HepG2 (cell line): Measurements from ENCODE around the gene MAP1LC3B. TPM values are rescaled to one million over a fixed set of nuclear protein-coding genes. Genes with fewer than 3 reads are reported as not detected.

Experiments used
- CREM ChIP-seq, 2 experiments: sonication (generic) in 1 of 2; formaldehyde crosslinking in 1 of 2; IDR thresholded peaks; 2 replicates each; pipeline versions ENCODE4 v1.4.0 to v1.6.1; 2016 to 2020; ENCODE audit warnings: antibody characterized with exemption in 1 of 2, mild to moderate bottlenecking in 1 of 2, missing genetic modification reagents in 1 of 2
- HNF1B ChIP-seq: sonication (generic); formaldehyde crosslinking; IDR thresholded peaks from 2 replicates; pipeline ENCODE4 v1.5.1; 2020; ENCODE audit warnings: mild to moderate bottlenecking, moderate library complexity, missing genetic modification reagents
- NRL ChIP-seq: sonication (generic); formaldehyde crosslinking; IDR thresholded peaks from 2 replicates; pipeline ENCODE4 v1.5.0; 2020; ENCODE audit warnings: missing genetic modification reagents, mild to moderate bottlenecking, moderate library complexity, borderline replicate concordance
- RNF219 ChIP-seq: sonication (generic); formaldehyde crosslinking; IDR thresholded peaks from 2 replicates; pipeline ENCODE4 v1.5.0; 2020; ENCODE audit warnings: mild to moderate bottlenecking, missing genetic modification reagents
- SKIL ChIP-seq: sonication (generic); formaldehyde crosslinking; IDR thresholded peaks from 2 replicates; pipeline ENCODE4 v1.8.0; 2022; ENCODE audit warnings: missing genetic modification reagents, mild to moderate bottlenecking, moderate library complexity, borderline replicate concordance
- TFDP2 ChIP-seq: sonication (generic); formaldehyde crosslinking; IDR thresholded peaks from 2 replicates; pipeline ENCODE4 v1.4.0; 2020; ENCODE audit warnings: missing genetic modification reagents
- ZBTB40 ChIP-seq, 2 experiments: fragments of 450-650 bp in 1 of 2; sonication (generic) in 1 of 2; formaldehyde crosslinking in 1 of 2; IDR thresholded peaks; 2 replicates each; pipeline versions ENCODE4 v1.6.1 to v1.8.0; 2016 to 2022; ENCODE audit warnings: antibody characterized with exemption in 1 of 2, mild to moderate bottlenecking in 1 of 2, missing genetic modification reagents in 1 of 2
- ZNF335 ChIP-seq: sonication (generic); formaldehyde crosslinking; IDR thresholded peaks from 2 replicates; pipeline ENCODE4 v1.4.0; 2020; ENCODE audit warnings: missing genetic modification reagents
- ZNF383 ChIP-seq: sonication (generic); formaldehyde crosslinking; IDR thresholded peaks from 2 replicates; pipeline ENCODE4 v1.4.0; 2020; ENCODE audit warnings: missing genetic modification reagents, mild to moderate bottlenecking, borderline replicate concordance
- ZNF678 ChIP-seq: sonication (generic); formaldehyde crosslinking; IDR thresholded peaks from 2 replicates; pipeline ENCODE4 v1.4.0; 2020; ENCODE audit warnings: mild to moderate bottlenecking, missing genetic modification reagents
- polyA plus RNA-seq, 8 experiments: library from polyadenylated mRNA; depleted of rRNA in 3 of 8; stranded (reverse) in 7 of 8; unstranded in 1 of 8; fragments of >200 nt; fragmentation: Illumina TruSeq in 4 of 8; extraction: Trizol in 4 of 8; gene quantifications; 2 replicates each; pipeline versions ENCODE4 v1.2.1 to v1.2.3, GENCODE V29; 2011 to 2016; ENCODE audit warnings: low read depth in 4 of 8, missing spikeins in 1 of 8, mixed read lengths in 1 of 8; ENCODE audit not compliant: insufficient read depth in 1 of 8
- total RNA-seq, 5 experiments: library from RNA; depleted of rRNA; stranded (reverse); fragments of >200 nt; fragmentation: Illumina TruSeq; extraction: Trizol; gene quantifications; 2 replicates each; pipeline ENCODE4 v1.2.3, GENCODE V29; 2016; ENCODE audit warnings: low read depth in 1 of 5

MAP1LC3B gene
- total and polyA plus RNA-seq, 2 of the 13 experiments (the other 11 are each of a cell fraction or from before 2014, with no cell fraction given), result 15.7 to 37.4 TPM

- no peak for TF ChIP-seq ZNF335 (CRISPR knock-in tag)
- TF ChIP-seq CREM (IDR thresholded peaks at IDR 0.05), result peak; percentile 99
- no peak for TF ChIP-seq CREM (CRISPR knock-in tag; IDR thresholded peaks at IDR 0.05)
- no peak; the same call in 1 of the 2 replicates for TF ChIP-seq ZNF383 (CRISPR knock-in tag)
- TF ChIP-seq TFDP2 (CRISPR knock-in tag), result peak; percentile 44; the same call in 1 of the 2 replicates
- no peak for TF ChIP-seq ZBTB40 (IDR thresholded peaks at IDR 0.05)
- TF ChIP-seq ZBTB40 (CRISPR knock-in tag; IDR thresholded peaks at IDR 0.05), result no peak; the same call in none of the 2 replicates
- TF ChIP-seq RNF219 (CRISPR knock-in tag), result peak; percentile 95
- no peak for TF ChIP-seq NRL
- TF ChIP-seq ZNF678 (CRISPR knock-in tag), result no peak; the same call in 1 of the 2 replicates
- TF ChIP-seq SKIL (CRISPR knock-in tag), result peak; percentile 93
- TF ChIP-seq HNF1B (CRISPR knock-in tag), result peak; percentile 80
Observed at GRCh38 chr16:87382023-87382785, 9.9 kb upstream of the MAP1LC3B start (continued).
